ENCODE results near the gene NDUFAF2.
"Not testable (repeated sequence)": the region's sequence is repeated elsewhere in the genome, so short reads cannot be mapped to it uniquely, and the experiment has no call there.

The NDUFAF2 gene

DNA sequence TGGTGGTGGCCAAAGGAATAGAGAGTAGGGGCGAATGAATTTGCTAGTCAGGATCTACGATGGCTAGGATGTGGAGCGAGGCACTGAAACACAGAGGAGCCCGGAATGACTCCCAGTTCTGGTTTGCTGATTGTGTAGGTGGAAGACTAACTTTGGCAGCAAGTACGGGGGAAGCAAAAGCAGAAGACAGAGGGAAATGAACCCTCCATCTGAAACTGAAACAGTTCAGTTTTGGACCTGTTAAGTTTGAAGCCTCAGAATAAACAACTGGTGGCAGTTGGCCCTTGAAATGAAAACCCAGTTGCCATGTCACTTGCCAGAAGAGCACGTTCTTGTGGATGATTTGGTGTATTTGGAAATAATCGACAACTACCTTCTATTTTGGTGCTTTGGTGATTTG lies 232.7 kb downstream of the NDUFAF2 start:
- H3K4me3 ChIP-seq (ENCODE audit: low read depth, low read length) = no peak overlapping the region
- TF ChIP-seq, protein P1, sequence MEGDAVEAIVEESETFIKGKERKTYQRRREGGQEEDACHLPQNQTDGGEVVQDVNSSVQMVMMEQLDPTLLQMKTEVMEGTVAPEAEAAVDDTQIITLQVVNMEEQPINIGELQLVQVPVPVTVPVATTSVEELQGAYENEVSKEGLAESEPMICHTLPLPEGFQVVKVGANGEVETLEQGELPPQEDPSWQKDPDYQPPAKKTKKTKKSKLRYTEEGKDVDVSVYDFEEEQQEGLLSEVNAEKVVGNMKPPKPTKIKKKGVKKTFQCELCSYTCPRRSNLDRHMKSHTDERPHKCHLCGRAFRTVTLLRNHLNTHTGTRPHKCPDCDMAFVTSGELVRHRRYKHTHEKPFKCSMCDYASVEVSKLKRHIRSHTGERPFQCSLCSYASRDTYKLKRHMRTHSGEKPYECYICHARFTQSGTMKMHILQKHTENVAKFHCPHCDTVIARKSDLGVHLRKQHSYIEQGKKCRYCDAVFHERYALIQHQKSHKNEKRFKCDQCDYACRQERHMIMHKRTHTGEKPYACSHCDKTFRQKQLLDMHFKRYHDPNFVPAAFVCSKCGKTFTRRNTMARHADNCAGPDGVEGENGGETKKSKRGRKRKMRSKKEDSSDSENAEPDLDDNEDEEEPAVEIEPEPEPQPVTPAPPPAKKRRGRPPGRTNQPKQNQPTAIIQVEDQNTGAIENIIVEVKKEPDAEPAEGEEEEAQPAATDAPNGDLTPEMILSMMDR (conservative IDR thresholded peaks at IDR 0.05; ENCODE audit: low read depth, low read length) = no peak
- DNase-seq (ENCODE audit: low read depth) = no peak

DNA sequence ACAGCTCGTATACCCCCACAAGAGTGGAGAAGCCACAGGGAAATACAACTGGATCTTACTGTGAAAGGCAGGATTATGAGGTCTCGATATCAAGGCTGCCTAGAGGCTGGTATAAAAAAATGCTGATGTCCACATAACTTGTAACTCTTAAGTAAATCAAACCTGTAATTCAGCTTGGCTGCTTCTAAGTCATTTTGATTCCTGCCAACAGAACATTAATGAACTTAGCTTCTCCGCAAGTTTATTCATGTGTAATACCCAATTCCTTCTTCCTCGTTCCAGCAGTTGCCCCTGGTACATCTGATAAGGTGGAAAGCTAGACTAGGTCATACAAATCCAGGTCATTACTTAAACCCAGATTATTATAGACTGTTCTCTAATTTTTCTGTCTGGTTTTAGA lies 233.7 kb downstream of the NDUFAF2 start:
- TF ChIP-seq, protein P1 (conservative IDR thresholded peaks at IDR 0.05; ENCODE audit: low read depth, low read length) = no peak
- H3K4me3 ChIP-seq (ENCODE audit: low read depth, low read length) = no peak overlapping the region
- DNase-seq (ENCODE audit: low read depth) = no peak

DNA sequence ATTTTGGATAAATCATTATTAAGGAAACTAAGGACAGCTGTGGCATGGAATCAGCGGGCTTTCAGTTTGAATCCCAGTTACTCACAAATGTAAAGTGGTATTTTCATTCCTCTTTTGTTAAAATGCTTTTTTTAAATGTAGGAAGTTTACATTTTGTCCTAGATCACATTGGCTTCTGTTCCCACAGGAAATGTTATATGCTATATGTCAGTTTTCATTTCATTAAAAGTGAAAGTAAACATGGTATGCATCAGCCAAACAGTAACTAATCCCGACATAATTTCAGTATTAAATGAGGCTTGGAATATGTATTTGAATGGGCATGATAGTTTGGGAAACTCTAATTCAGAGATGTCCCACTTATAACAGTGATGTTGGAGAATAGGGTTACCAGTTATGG lies 235.9 kb downstream of the NDUFAF2 start:
- H3K4me3 ChIP-seq (ENCODE audit: low read depth, low read length) = peak overlapping the region; percentile 36
- DNase-seq (ENCODE audit: low read depth) = no peak
- TF ChIP-seq, protein P1 (conservative IDR thresholded peaks at IDR 0.05; ENCODE audit: low read depth, low read length) = no peak

DNA sequence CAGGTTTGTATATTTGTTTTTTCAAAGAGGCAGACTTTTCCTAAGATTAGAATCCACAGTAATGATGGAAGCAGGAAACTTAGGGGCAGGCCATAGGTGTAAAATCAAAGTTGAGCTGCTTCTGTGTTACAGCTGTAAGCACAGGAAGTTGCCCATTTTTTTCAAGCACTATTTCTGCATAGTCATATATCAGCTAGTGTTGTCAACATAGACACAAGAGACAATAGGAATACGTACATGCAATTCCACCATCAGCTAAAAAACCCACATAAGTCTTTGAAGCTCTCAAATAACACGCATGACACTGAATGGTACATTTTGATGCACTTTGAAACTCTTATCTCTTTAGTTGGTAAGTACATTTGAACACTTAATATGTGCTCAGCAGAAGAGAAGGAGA lies 237.4 kb downstream of the NDUFAF2 start:
- DNase-seq (ENCODE audit: low read depth) = peak; percentile 20
- no peak overlapping the region for H3K4me3 ChIP-seq (ENCODE audit: low read depth, low read length)
- TF ChIP-seq, protein P1 (conservative IDR thresholded peaks at IDR 0.05; ENCODE audit: low read depth, low read length) = no peak

DNA sequence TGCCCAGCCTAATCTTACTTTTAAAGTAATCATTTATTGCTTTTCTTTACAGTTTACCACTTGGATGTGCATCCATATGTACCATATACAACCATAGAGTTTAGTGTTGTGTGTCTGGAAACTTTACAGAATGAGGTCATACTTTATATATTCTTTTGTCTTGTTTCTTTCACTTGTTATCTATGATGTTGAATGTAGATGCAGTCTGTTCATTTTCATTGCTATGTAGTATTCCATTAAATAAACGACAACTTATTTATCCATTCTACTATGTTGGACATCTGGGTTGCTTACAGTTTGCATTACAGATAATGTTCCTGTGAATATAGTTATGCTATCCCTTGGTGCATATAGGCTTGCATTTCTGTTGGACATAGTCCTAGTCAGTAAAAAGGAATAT lies 238.5 kb downstream of the NDUFAF2 start:
- TF ChIP-seq, protein P1 (conservative IDR thresholded peaks at IDR 0.05; ENCODE audit: low read depth, low read length) = no peak
- no peak for DNase-seq (ENCODE audit: low read depth)
- no peak overlapping the region for H3K4me3 ChIP-seq (ENCODE audit: low read depth, low read length)

DNA sequence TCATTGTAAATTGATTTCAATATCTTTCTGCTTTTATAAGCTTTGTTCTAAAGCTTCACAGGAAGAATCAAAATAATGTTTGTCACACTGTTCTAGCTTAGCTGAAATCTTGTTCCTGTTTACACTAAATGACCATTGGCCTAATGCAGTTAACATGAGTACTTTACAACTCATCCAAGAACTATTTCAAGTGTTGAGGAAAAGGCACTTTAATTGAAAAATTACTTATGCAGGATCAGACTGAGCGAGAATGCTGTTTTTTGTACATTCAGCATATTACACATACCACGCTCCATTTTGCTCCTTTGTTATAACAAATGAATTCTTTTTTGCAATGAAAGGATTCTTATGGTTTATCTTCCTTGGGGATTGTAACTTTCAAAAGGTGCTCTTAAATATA lies 239.7 kb downstream of the NDUFAF2 start:
- TF ChIP-seq, protein P1 (conservative IDR thresholded peaks at IDR 0.05; ENCODE audit: low read depth, low read length) = no peak
- no peak overlapping the region for H3K4me3 ChIP-seq (ENCODE audit: low read depth, low read length)
- DNase-seq (ENCODE audit: low read depth) = peak; percentile 48

DNA sequence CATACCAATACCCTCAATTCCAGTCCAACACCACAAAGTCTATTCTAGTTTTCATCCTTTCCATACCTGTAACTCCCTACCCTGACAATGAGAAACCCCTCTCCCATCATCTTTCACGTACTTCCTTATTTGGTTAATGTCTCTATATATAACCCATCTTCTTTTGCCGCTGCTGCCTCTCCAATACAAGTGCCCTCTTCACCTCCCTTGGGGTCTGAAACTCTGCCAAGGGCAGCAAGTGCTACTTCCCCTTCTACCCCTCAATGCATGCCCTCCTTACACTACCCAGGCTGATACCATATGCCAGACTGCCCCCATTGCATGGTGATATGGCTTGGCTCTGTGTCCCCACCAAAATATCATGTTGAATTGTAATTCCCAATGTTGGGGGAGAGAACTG lies 241.6 kb downstream of the NDUFAF2 start:
- no peak for DNase-seq (ENCODE audit: low read depth)
- no peak overlapping the region for H3K4me3 ChIP-seq (ENCODE audit: low read depth, low read length)
- TF ChIP-seq, protein P1 (conservative IDR thresholded peaks at IDR 0.05; ENCODE audit: low read depth, low read length) = no peak

DNA sequence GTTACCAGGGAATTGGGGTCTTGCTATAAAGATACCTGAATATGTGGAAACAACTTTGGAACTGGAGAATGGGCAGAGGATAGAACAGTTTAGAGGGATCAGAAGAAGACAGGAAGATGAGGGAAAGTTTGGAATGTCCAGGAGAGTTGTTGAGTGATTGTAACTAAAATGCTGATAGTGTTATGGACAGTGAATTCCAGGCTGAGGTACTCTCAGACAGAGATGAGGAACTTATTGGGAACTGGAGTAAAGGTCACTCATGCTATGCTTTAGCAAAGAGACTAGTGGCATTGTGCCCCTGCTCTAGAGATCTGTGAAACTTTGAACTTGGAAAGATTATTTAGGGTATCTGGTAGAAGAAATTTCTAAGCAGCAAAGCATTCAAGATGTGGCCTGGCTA lies 242.3 kb downstream of the NDUFAF2 start:
- H3K4me3 ChIP-seq (ENCODE audit: low read depth, low read length); DNase-seq (ENCODE audit: low read depth): not testable (repeated sequence)

DNA sequence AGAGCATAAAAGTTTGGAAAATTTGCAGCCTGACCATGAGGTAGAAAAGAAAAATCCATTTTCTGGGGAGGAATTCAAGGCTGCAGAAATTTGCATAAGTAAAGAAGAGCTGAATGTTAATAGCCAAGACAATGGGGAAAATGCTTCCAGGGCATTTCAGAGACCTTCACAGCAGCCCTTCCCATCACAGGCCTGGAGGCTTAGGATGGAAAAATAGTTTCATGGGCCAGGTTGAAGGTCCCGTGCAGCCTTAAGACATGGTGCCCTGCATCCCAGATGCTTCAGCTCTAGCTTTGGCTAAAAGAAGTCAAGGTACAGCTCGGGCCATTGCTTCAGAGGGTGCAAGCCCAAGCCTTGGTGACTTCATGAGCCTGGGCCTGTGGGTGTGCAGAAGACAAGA lies 242.8 kb downstream of the NDUFAF2 start:
- H3K4me3 ChIP-seq (ENCODE audit: low read depth, low read length); DNase-seq (ENCODE audit: low read depth): not testable (repeated sequence)
